ENCODE data around the gene SMCO2. TPM values are rescaled to one million over a fixed set of nuclear protein-coding genes. Genes with fewer than 3 reads are reported as not detected.

Gene SMCO2
- total and polyA plus RNA-seq, 4 donors, result 0.40 to 2.2 (median 1.2) TPM

DNA sequence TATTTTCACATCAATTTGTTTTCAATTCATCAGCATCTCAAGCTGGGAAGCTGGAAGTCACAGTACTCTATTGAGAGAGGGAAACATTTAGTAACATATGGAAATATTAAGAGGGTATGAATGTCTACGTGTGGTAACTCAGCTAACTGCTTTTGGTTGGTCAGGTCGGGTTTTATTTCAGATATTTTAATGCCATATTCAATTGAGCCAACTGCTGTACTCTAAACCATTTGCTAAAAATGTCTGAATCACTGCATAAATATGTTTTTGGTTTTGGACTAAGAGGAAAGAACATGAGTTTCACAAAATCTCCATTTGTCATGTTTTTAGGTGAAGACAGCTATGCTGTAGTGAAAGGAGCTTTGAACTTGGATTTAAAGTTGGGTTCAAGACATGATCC is 58.6 kb downstream of the SMCO2 start:
- no peaks in the 10 kb centered on the region for H3K36me3 ChIP-seq (ENCODE audit: control insufficient read depth, insufficient read depth, low read length)
- no peaks in the 10 kb centered on the region for H3K27me3 ChIP-seq (ENCODE audit: control insufficient read depth, insufficient read depth, low read length)
- H3K4me3 ChIP-seq (ENCODE audit: low read depth, low read length), result no peak overlapping the region
- no peaks in the 10 kb centered on the region for H3K4me1 ChIP-seq (ENCODE audit: control insufficient read depth, insufficient read depth, low read length)
- no peak for DNase-seq (ENCODE audit: low read depth in 4 of 6, low spot score in 6 of 6)
- no CpG with 5 or more reads among the region's 2 CpGs for WGBS (ENCODE audit: insufficient coverage)
- no peaks in the 10 kb centered on the region for H3K9me3 ChIP-seq (ENCODE audit: control insufficient read depth, insufficient read depth, low read length)
- H3K27ac ChIP-seq (ENCODE audit: low read depth, low read length), result no peak overlapping the region

DNA sequence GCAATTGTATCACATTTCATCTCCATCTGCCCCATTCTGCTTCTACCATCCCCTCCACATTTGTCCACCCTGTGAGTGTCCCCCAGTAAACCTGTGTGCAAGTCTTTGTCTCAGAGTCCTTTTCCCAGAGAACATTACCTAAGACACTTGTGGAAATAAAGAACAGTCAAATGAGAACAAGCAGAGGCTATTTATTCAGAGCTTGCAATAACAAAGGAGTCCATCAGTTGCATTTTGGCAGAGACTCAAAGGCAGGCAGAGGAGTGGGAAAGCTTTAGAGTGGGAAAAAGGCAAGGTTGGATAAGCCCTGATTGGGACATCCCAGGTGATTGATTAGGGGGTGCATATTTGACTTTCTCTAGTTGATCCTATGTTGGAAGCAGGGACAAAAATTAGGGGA is 59.2 kb downstream of the SMCO2 start:
- no peak overlapping the region for H3K27ac ChIP-seq (ENCODE audit: low read depth, low read length)

DNA sequence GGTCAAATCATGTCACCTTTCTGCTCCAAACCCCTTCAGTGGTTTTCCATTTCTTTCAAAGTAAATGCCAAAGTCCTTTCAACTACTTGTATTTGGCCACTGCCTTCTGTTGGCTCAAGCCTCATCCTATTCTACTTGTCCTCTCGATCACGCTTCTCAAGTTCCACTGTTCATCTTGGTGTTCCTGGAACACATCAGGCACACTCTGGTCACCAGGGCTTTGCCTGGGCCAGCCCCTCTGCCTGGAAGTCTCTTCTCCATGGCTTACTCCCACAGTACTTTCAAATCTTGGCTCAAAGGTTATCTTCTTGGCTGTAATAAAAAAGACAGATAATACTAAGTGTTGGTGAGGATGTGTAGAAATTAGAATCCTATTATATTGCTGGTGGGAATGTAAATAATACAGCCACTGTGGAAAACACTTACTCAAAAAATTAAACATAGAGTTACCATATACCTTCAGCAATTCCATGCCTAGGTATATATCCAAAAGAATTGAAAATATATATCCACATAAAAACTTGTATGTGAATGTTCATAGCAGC is 60.2 kb downstream of the SMCO2 start:
- no peak for DNase-seq (ENCODE audit: low read depth in 4 of 6, low spot score in 6 of 6)
- H3K4me1 ChIP-seq (ENCODE audit: control insufficient read depth, insufficient read depth, low read length), result no peaks in the 10 kb centered on the region
- H3K4me3 ChIP-seq (ENCODE audit: low read depth, low read length), result no peak overlapping the region
- no peaks in the 10 kb centered on the region for H3K9me3 ChIP-seq (ENCODE audit: control insufficient read depth, insufficient read depth, low read length)
- no peaks in the 10 kb centered on the region for H3K36me3 ChIP-seq (ENCODE audit: control insufficient read depth, insufficient read depth, low read length)
- WGBS (ENCODE audit: insufficient coverage), result 78% methylated on average over 2 of the region's 2 CpGs
- no peak overlapping the region for H3K27ac ChIP-seq (ENCODE audit: low read depth, low read length)
- no peaks in the 10 kb centered on the region for H3K27me3 ChIP-seq (ENCODE audit: control insufficient read depth, insufficient read depth, low read length)

More for the DNA sequence above, 59.2 kb downstream of the SMCO2 start:
- Histone ChIP-seq H3K4me3 (ENCODE audit: low read depth, low read length) (no peak overlapping the region), H3K9me3 (ENCODE audit: control insufficient read depth, insufficient read depth, low read length) (no peaks in the 10 kb centered on the region), H3K27me3 (ENCODE audit: control insufficient read depth, insufficient read depth, low read length) (no peaks in the 10 kb centered on the region), H3K36me3 (ENCODE audit: control insufficient read depth, insufficient read depth, low read length) (no peaks in the 10 kb centered on the region), H3K4me1 (ENCODE audit: control insufficient read depth, insufficient read depth, low read length) (no peaks in the 10 kb centered on the region)
- DNase-seq (ENCODE audit: low read depth in 4 of 6, low spot score in 6 of 6), result peak in 1 of 6 donors; percentile 13

DNA sequence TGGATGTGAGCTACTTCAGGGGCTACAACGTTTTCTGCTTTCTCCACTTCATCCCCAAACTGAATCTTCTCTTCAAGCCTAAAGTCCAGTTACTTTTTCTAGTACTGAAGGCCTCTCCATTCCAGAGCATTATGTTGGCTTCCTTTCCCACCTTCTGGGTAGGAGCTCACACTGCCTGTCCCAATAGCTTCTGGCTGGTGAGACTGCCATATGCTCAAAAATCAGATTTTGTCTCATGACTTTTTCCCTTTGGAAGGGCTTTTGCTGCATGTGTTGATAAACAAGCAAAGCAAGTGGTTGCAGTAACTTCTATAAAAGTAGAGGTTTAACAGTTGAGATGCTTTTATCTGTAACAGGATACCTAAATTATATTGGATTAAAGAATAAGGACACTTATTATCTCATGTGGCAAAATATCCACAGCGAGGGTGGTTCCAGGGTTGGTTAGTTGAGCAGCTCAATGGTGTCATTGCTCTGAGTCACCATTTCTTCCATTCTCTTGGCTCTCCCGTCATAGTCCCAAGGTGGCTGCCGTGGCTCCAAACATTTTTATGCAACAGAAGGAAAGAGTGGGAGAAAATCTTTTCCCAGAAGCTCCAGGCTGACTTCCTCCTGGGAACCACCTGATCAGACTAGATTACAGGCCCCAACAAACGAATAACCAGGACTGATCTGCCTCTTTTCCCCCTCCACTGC is 62.3 kb downstream of the SMCO2 start:
- Histone ChIP-seq H3K36me3 (ENCODE audit: control insufficient read depth, insufficient read depth, low read length) (no peaks in the 10 kb centered on the region), H3K27me3 (ENCODE audit: control insufficient read depth, insufficient read depth, low read length) (no peaks in the 10 kb centered on the region), H3K27ac (ENCODE audit: low read depth, low read length) (no peak overlapping the region), H3K4me3 (ENCODE audit: low read depth, low read length) (no peak overlapping the region), H3K4me1 (ENCODE audit: control insufficient read depth, insufficient read depth, low read length) (no peaks in the 10 kb centered on the region), H3K9me3 (ENCODE audit: control insufficient read depth, insufficient read depth, low read length) (no peaks in the 10 kb centered on the region)
- WGBS (ENCODE audit: insufficient coverage), result 68% methylated on average over 3 of the region's 5 CpGs
- DNase-seq (ENCODE audit: low read depth in 4 of 6, low spot score in 6 of 6), result peak in 1 of 6 donors; percentile 66

DNA sequence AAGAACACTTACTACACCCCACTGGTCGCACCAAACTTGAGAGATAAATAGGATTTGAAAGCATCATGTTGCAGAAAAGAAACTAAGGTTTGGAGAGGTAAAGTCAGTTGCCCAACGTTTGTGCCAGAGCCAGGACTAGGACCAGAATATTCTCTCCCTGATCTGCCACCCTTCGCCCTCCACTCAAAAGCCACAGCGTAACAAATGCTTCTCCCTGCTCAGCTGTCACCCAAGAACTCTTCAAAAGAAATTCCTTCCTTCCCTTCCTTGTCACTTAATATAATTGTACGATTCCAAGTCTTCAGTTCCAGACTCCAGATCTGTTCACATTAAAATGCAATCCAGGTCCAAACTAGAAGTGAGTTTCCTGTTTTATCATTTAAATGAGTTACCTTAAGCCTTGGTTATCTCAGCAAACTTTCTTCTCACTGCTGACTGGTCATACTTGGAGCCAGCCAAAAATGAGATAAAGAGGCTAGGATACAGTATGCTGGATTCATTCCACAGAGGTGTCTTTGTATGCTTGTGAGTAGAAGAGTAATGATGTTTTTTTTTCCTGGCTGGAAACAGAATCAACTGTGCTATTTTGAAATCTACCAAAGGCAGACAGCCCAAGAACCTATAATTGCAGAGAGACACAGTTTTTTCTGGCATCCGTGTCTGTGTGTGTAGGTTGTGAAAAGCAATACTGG is 64.6 kb downstream of the SMCO2 start:
- H3K36me3 ChIP-seq (ENCODE audit: control insufficient read depth, insufficient read depth, low read length), result no peaks in the 10 kb centered on the region
- H3K27me3 ChIP-seq (ENCODE audit: control insufficient read depth, insufficient read depth, low read length), result no peaks in the 10 kb centered on the region
- H3K27ac ChIP-seq (ENCODE audit: low read depth, low read length), result peak overlapping the region; percentile 36
- no peak overlapping the region for H3K4me3 ChIP-seq (ENCODE audit: low read depth, low read length)
- H3K9me3 ChIP-seq (ENCODE audit: control insufficient read depth, insufficient read depth, low read length), result no peaks in the 10 kb centered on the region
- 38% methylated on average over 2 of the region's 6 CpGs for WGBS (ENCODE audit: insufficient coverage)
- H3K4me1 ChIP-seq (ENCODE audit: control insufficient read depth, insufficient read depth, low read length), result no peaks in the 10 kb centered on the region
- DNase-seq (ENCODE audit: low read depth in 4 of 6, low spot score in 6 of 6), result peak in 4 of 6 donors; percentile 32 to 90 (median 56)

DNA sequence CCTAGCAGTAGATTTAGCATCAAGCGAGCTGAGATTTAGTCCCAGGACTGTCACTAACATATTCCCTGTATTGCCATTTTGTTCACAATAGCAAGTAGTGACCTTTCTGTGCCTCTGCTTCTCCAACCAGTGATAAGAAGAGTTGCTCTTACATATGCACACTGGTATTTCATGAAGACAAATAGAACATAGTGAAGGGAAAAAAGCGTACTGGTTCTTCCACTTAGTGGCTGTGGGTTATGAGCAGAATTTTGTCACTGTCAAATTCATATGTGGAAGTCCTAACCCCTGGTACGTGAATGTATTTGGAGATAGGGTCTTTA is 65.1 kb downstream of the SMCO2 start:
- Histone ChIP-seq H3K4me3 (ENCODE audit: low read depth, low read length) (no peak overlapping the region), H3K4me1 (ENCODE audit: control insufficient read depth, insufficient read depth, low read length) (no peaks in the 10 kb centered on the region), H3K27ac (ENCODE audit: low read depth, low read length) (peak overlapping the region; percentile 36), H3K9me3 (ENCODE audit: control insufficient read depth, insufficient read depth, low read length) (no peaks in the 10 kb centered on the region), H3K36me3 (ENCODE audit: control insufficient read depth, insufficient read depth, low read length) (no peaks in the 10 kb centered on the region), H3K27me3 (ENCODE audit: control insufficient read depth, insufficient read depth, low read length) (no peaks in the 10 kb centered on the region)
- WGBS (ENCODE audit: insufficient coverage), result 17% methylated on average over 1 of the region's 3 CpGs
- peak in 1 of 6 donors; percentile 21 for DNase-seq (ENCODE audit: low read depth in 4 of 6, low spot score in 6 of 6)

DNA sequence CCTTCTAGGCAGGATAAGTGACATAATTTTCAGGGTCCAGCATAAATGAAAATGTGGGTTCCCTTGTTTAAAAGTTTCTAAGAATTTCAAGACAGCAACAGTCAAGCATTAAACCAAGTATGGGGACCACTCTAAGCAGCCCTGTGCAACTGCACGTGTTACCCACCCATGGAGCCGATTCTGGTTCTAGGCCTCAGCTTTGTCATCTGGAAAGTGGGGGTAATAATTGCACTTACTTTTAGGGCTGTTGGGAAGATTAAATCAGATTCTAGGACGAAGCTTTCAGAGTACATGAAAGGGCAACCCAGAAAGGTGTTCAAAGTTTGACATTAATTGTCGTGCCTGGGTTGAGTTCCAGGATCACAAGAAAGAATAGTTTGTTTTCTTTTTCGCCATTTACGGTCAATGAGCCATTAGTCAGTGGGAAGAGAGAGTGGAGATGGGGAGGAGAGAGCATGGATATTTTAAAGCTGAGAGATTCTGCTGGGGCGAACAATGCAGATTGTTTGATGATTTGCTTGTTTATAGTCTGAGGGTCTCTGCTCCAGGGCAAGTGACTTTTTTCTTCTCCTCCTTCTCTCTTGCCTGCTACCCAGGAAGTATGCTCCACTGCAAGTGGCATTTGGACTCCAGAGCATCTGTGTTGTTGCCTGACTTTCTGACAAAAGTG is 66.8 kb downstream of the SMCO2 start:
- DNase-seq (ENCODE audit: low read depth in 4 of 6, low spot score in 6 of 6), result no peak
- H3K4me3 ChIP-seq (ENCODE audit: low read depth, low read length), result no peak overlapping the region
- no peaks in the 10 kb centered on the region for H3K36me3 ChIP-seq (ENCODE audit: control insufficient read depth, insufficient read depth, low read length)
- no peaks in the 10 kb centered on the region for H3K27me3 ChIP-seq (ENCODE audit: control insufficient read depth, insufficient read depth, low read length)
- no peaks in the 10 kb centered on the region for H3K9me3 ChIP-seq (ENCODE audit: control insufficient read depth, insufficient read depth, low read length)
- 73% methylated on average over 5 of the region's 7 CpGs for WGBS (ENCODE audit: insufficient coverage)
- no peak overlapping the region for H3K27ac ChIP-seq (ENCODE audit: low read depth, low read length)
- no peaks in the 10 kb centered on the region for H3K4me1 ChIP-seq (ENCODE audit: control insufficient read depth, insufficient read depth, low read length)

DNA sequence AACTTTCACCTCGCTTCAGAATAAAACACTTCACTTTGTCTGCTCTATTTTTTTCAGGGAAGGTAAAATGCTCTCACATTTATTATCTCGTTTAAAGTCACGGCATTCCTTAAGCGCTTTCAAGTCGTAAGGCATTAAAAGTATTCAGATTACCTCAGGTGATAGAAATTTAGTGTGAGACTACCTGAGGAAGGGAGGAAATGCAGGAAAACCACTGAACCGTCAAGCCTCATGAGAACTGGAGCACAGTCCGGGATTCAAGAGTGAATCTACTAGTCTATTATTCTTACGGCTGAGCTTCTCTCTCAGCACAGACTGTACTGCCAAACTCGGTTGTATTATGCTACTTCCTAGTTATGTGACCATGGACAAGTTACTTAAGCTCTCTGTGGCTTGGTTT is 69.1 kb downstream of the SMCO2 start:
- Histone ChIP-seq H3K27ac (ENCODE audit: low read depth, low read length) (no peak overlapping the region), H3K4me3 (ENCODE audit: low read depth, low read length) (no peak overlapping the region), H3K27me3 (ENCODE audit: control insufficient read depth, insufficient read depth, low read length) (no peaks in the 10 kb centered on the region), H3K4me1 (ENCODE audit: control insufficient read depth, insufficient read depth, low read length) (no peaks in the 10 kb centered on the region), H3K9me3 (ENCODE audit: control insufficient read depth, insufficient read depth, low read length) (no peaks in the 10 kb centered on the region), H3K36me3 (ENCODE audit: control insufficient read depth, insufficient read depth, low read length) (no peaks in the 10 kb centered on the region)
- DNase-seq (ENCODE audit: low read depth in 4 of 6, low spot score in 6 of 6), result no peak
- 60% methylated on average over 1 of the region's 9 CpGs for WGBS (ENCODE audit: insufficient coverage)

DNA sequence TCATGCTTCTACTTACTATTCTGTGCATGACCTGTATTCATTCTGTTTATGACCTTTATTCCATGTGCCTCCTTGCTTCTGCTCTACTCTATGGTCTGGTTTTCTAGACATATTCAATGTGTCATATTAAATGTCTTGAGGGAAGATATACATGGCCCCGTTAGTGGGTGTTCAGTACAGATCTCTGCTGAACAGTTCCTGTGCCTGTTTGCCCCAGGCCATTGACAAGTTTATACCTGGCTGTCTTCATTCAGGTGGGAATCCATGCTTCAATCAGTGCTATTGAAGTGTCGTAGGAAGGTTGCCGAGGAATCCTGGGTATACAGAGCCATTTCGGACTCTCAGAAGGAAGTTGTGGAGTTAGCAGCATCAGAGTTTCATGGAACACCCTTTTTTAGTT is 70.1 kb downstream of the SMCO2 start:
- WGBS (ENCODE audit: insufficient coverage), result no CpG with 5 or more reads among the region's 4 CpGs
- Histone ChIP-seq H3K9me3 (ENCODE audit: control insufficient read depth, insufficient read depth, low read length) (no peaks in the 10 kb centered on the region), H3K36me3 (ENCODE audit: control insufficient read depth, insufficient read depth, low read length) (no peaks in the 10 kb centered on the region), H3K27me3 (ENCODE audit: control insufficient read depth, insufficient read depth, low read length) (no peaks in the 10 kb centered on the region), H3K27ac (ENCODE audit: low read depth, low read length) (no peak overlapping the region), H3K4me1 (ENCODE audit: control insufficient read depth, insufficient read depth, low read length) (peaks cover 4% of the 10 kb centered on the region), H3K4me3 (ENCODE audit: low read depth, low read length) (no peak overlapping the region)
- DNase-seq (ENCODE audit: low read depth in 4 of 6, low spot score in 6 of 6), result no peak

All from spinal cord (tissue), 10 donors.